Glutamatergic neuron (in vitro differentiated cells): ENCODE measurements around the gene BAIAP3. TPM values are rescaled to one million over a fixed set of nuclear protein-coding genes. Genes with fewer than 3 reads are reported as not detected.

Experiments used
- DNase-seq: peaks from one replicate; pipeline ENCODE4 v3.0.0; 2022
- H3K27ac Mint-ChIP-seq: one replicate; pipeline ENCODE4 v1.8.0; 2020; ENCODE audit warnings: mild to moderate bottlenecking, mixed read lengths, inconsistent platforms; ENCODE audit not compliant: unreplicated experiment
- H3K27me3 Mint-ChIP-seq: one replicate; pipeline ENCODE4 v1.8.0; 2020; ENCODE audit warnings: mild to moderate bottlenecking, moderate library complexity, mixed read lengths, inconsistent platforms; ENCODE audit not compliant: unreplicated experiment
- H3K36me3 Mint-ChIP-seq: one replicate; pipeline ENCODE4 v1.8.0; 2020; ENCODE audit warnings: mild to moderate bottlenecking, mixed read lengths, inconsistent platforms; ENCODE audit not compliant: unreplicated experiment
- H3K4me1 Mint-ChIP-seq: one replicate; pipeline ENCODE4 v1.8.0; 2020; ENCODE audit warnings: mild to moderate bottlenecking, low read depth, mixed read lengths, inconsistent platforms; ENCODE audit not compliant: unreplicated experiment
- H3K4me3 Mint-ChIP-seq: one replicate; pipeline ENCODE4 v1.8.0; 2020; ENCODE audit warnings: mild to moderate bottlenecking, mixed read lengths, inconsistent platforms; ENCODE audit not compliant: unreplicated experiment
- H3K9me3 Mint-ChIP-seq: one replicate; pipeline ENCODE4 v1.8.0; 2020; ENCODE audit warnings: mild to moderate bottlenecking, moderate library complexity, mixed read lengths, inconsistent platforms; ENCODE audit not compliant: unreplicated experiment
- total RNA-seq: library from RNA; stranded (reverse); fragmentation: NEBNext Ultra II Directional; extraction: Animal tissue kit (Norgen Biotek cat#: 25700); gene quantifications from one replicate; pipeline ENCODE4 v1.2.1, GENCODE V29; 2021; ENCODE audit not compliant: unreplicated experiment
- TF ChIP-seq, protein P1 (sequence below): fragments of 200-600 bp; sonication (generic); IDR thresholded peaks from one replicate; pipeline ENCODE4 v1.5.0; 2021; ENCODE audit not compliant: partially characterized antibody, unreplicated experiment

The BAIAP3 gene
- total RNA-seq, 1 donor from 2014 or later = 26.7 TPM

- Mint-ChIP-seq H3K36me3 (no peaks in the 10 kb centered on the region), H3K4me3 (peak overlapping the region; percentile 83), H3K9me3 (peaks cover 30% of the 10 kb centered on the region), H3K4me1 (peaks cover 7% of the 10 kb centered on the region), H3K27me3 (peaks cover 18% of the 10 kb centered on the region), H3K27ac (peak overlapping the region; percentile 72)
- peak; percentile 20 for DNase-seq
- TF ChIP-seq, protein P1, sequence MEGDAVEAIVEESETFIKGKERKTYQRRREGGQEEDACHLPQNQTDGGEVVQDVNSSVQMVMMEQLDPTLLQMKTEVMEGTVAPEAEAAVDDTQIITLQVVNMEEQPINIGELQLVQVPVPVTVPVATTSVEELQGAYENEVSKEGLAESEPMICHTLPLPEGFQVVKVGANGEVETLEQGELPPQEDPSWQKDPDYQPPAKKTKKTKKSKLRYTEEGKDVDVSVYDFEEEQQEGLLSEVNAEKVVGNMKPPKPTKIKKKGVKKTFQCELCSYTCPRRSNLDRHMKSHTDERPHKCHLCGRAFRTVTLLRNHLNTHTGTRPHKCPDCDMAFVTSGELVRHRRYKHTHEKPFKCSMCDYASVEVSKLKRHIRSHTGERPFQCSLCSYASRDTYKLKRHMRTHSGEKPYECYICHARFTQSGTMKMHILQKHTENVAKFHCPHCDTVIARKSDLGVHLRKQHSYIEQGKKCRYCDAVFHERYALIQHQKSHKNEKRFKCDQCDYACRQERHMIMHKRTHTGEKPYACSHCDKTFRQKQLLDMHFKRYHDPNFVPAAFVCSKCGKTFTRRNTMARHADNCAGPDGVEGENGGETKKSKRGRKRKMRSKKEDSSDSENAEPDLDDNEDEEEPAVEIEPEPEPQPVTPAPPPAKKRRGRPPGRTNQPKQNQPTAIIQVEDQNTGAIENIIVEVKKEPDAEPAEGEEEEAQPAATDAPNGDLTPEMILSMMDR = no peak
These were observed 17.8 kb downstream of the BAIAP3 start for GRCh38 chr16:1351215-1351581.

DNA sequence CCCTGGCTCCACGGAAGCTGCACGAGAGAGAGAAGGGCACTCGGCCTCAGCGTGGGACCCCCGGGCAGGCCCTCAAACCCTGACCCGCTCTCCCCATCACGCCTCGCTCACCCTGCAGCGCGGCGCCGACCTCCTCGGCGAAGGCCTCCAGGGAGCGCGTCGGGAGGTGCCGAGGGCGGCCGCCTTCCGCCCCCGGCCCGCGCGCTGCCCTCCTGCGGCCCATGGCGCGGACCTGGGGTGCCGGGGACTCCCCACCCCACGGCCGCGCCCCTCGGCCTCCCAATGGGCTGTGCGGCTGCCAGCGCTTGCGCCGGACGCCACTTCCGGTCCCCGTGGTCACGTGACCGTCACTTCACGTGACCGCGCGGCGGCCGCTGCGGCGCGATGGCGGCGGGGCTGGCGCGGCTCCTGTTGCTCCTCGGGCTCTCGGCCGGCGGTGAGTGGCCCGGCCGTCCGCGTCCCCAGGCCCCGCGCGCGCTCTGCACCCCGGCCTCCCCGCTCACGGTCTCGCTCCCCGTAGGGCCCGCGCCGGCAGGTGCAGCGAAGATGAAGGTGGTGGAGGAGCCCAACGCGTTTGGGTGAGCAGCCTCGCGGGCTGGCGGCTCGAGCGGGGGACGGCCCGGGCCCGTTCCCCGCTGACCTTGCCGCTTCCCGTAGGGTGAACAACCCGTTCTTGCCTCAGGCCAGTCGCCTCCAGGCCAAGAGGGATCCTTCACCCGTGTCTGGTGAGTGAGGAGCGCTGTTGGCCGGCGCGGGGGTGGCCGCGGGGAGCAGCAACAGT, 18.3 kb downstream of the BAIAP3 start, which contains the start of the genes GNPTG and TSR3:
Gene GNPTG, plus strand, starts transcription at position 350 of the 781 bp plus-strand sequence. Its CDS starts 35 bp downstream, at position 385.
Gene TSR3, minus strand, starts transcription at position 297 of the 781 bp plus-strand sequence. Its CDS starts 74 bp downstream, at position 223.
- DNase-seq = peak; percentile 88
- Mint-ChIP-seq H3K4me1 (peaks cover 10% of the 10 kb centered on the region), H3K36me3 (no peaks in the 10 kb centered on the region), H3K27ac (peak within 1 kb of the TSS; percentile 87), H3K9me3 (peaks cover 30% of the 10 kb centered on the region), H3K27me3 (peaks cover 18% of the 10 kb centered on the region), H3K4me3 (peak within 1 kb of the TSS; percentile 94)
- TF ChIP-seq, protein P1 = no peak

DNA sequence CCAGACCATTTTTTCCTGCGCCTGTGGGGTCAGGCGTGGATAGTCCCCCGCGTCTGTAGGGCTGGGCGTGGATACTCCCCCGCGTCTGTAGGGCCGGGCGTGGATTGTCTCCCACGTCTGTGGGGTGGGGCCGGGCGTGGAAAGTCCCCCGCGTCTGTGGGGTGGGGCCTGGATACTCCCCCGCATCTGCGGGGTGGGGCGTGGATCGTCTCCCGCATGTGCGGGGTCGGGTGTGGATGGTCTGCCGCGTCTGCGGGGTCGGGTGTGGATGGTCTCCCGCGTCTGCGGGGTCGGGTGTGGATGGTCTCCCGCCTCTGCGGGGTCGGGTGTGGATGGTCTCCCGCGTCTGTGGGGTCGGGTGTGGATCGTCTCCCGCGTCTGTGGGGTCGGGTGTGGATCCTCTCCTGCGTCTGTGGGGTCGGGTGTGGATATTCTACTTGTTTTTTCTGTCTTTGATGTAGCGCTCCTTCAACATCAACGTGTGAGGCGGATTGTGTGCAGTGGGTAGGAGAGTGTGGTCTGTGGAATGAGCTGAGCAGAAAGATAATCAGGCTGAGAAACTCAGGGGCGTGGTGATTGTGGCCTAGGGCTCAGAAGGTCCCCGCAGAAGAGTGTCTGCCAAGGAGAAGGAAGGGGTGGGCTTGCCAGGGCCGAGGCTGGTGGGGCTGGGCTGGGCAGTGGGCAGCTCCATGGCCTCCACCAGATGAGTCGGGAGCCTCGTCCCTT, 21.5 kb downstream of the BAIAP3 start:
- no peak overlapping the region for H3K27ac Mint-ChIP-seq
- H3K9me3 Mint-ChIP-seq = peaks cover 32% of the 10 kb centered on the region
- peaks cover 18% of the 10 kb centered on the region for H3K27me3 Mint-ChIP-seq
- no peak for DNase-seq
- no peaks in the 10 kb centered on the region for H3K36me3 Mint-ChIP-seq
- TF ChIP-seq, protein P1 = no peak
- H3K4me1 Mint-ChIP-seq = peaks cover 14% of the 10 kb centered on the region
- peak overlapping the region; percentile 50 for H3K4me3 Mint-ChIP-seq

GRCh38 chr16:1355591-1355990, 22.1 kb downstream of the BAIAP3 start:
- Mint-ChIP-seq H3K9me3 (peaks cover 26% of the 10 kb centered on the region), H3K4me3 (no peak overlapping the region), H3K27ac (no peak overlapping the region), H3K4me1 (peaks cover 14% of the 10 kb centered on the region), H3K27me3 (peaks cover 16% of the 10 kb centered on the region), H3K36me3 (no peaks in the 10 kb centered on the region)
- TF ChIP-seq, protein P1 = no peak
- no peak for DNase-seq
